ENCODE results near the gene IL1R1. TPM values are rescaled to one million over a fixed set of nuclear protein-coding genes. Genes with fewer than 3 reads are reported as not detected.
A peak's percentile ranks its signal among the peaks of the same experiment; 100 is the strongest.

The IL1R1 gene
- total RNA-seq, 1 donor from 2014 or later = not detected

GRCh38 chr2:102185347-102185746 is 42.8 kb downstream of the IL1R1 start:
- no peak for DNase-seq
- Mint-ChIP-seq H3K4me1 (no peaks in the 10 kb centered on the region), H3K27me3 (peaks cover 36% of the 10 kb centered on the region), H3K9me3 (no peaks in the 10 kb centered on the region), H3K36me3 (ENCODE audit: low read depth) (no peaks in the 10 kb centered on the region), H3K4me3 (no peak overlapping the region), H3K27ac (no peak overlapping the region)
- ATAC-seq (ENCODE audit: low read depth) = no peak
- POLR2A ChIA-PET = no interaction called here
- CTCF ChIA-PET = no interaction called here
- no peak for TF ChIP-seq CTCF (IDR thresholded peaks at IDR 0.05)
- intact Hi-C loops (cut with micrococcal nuclease) = no loop called here

GRCh38 chr2:102186791-102187495 is 44.4 kb downstream of the IL1R1 start, which contains the start of gene IL1RL2:
Gene IL1RL2, plus strand, starts transcription at chr2:102187023. Its CDS starts 845 bp downstream, at chr2:102187868.
- Mint-ChIP-seq H3K4me3 (peak within 1 kb of the TSS; percentile 61), H3K36me3 (ENCODE audit: low read depth) (no peaks in the 10 kb centered on the region), H3K4me1 (no peaks in the 10 kb centered on the region), H3K27me3 (peaks cover 28% of the 10 kb centered on the region), H3K9me3 (no peaks in the 10 kb centered on the region), H3K27ac (no peak within 1 kb of the TSS)
- no peak for ATAC-seq (ENCODE audit: low read depth)
- ChIA-PET CTCF (no interaction called here), POLR2A (no interaction called here)
- intact Hi-C loops (cut with micrococcal nuclease) = no loop called here
- TF ChIP-seq CTCF (IDR thresholded peaks at IDR 0.05) = no peak
- no peak for DNase-seq

GRCh38 chr2:102187496-102188150 is 45.1 kb downstream of the IL1R1 start:
- Mint-ChIP-seq H3K27ac (no peak overlapping the region), H3K36me3 (ENCODE audit: low read depth) (no peaks in the 10 kb centered on the region), H3K27me3 (peaks cover 25% of the 10 kb centered on the region), H3K4me1 (no peaks in the 10 kb centered on the region), H3K9me3 (no peaks in the 10 kb centered on the region), H3K4me3 (peak overlapping the region; percentile 61)
- no peak for TF ChIP-seq CTCF (IDR thresholded peaks at IDR 0.05)
- ATAC-seq (ENCODE audit: low read depth) (no peak), DNase-seq (no peak)
- CTCF ChIA-PET = no interaction called here
- intact Hi-C loops (cut with micrococcal nuclease) = no loop called here
- POLR2A ChIA-PET = no interaction called here

GRCh38 chr2:102190430-102191107 is 48.0 kb downstream of the IL1R1 start:
- ATAC-seq (ENCODE audit: low read depth) (no peak), DNase-seq (no peak)
- no peak for TF ChIP-seq CTCF (IDR thresholded peaks at IDR 0.05)
- no peaks in the 10 kb centered on the region for H3K36me3 Mint-ChIP-seq (ENCODE audit: low read depth)
- H3K27me3 Mint-ChIP-seq = peaks cover 20% of the 10 kb centered on the region
- intact Hi-C loops (cut with micrococcal nuclease) = no loop called here
- ChIA-PET POLR2A (no interaction called here), CTCF (no interaction called here)
- H3K27ac Mint-ChIP-seq = no peak overlapping the region
- no peak overlapping the region for H3K4me3 Mint-ChIP-seq
- no peaks in the 10 kb centered on the region for H3K9me3 Mint-ChIP-seq
- H3K4me1 Mint-ChIP-seq = no peaks in the 10 kb centered on the region

- H3K36me3 Mint-ChIP-seq (ENCODE audit: low read depth) = no peaks in the 10 kb centered on the region
- ChIA-PET POLR2A (no interaction called here), CTCF (no interaction called here)
- DNase-seq = no peak
- TF ChIP-seq CTCF (IDR thresholded peaks at IDR 0.05) = no peak
- no peaks in the 10 kb centered on the region for H3K9me3 Mint-ChIP-seq
- no peaks in the 10 kb centered on the region for H3K4me1 Mint-ChIP-seq
- H3K27ac Mint-ChIP-seq = no peak overlapping the region
- no peak overlapping the region for H3K4me3 Mint-ChIP-seq
- ATAC-seq (ENCODE audit: low read depth) = no peak
- peaks cover 17% of the 10 kb centered on the region for H3K27me3 Mint-ChIP-seq
- intact Hi-C loops (cut with micrococcal nuclease) = no loop called here
Measured at GRCh38 chr2:102191501-102191900, 49.0 kb downstream of the IL1R1 start.
